ENCODE results near the gene OPN4.

OPN4 gene

GRCh38 chr10:86653379-86653778 lies 968 bp upstream of the OPN4 start:
- FAIRE-seq (no peak), DNase-seq (ENCODE audit: insufficient read length, low spot score) (no peak)
- no peak for TF ChIP-seq CTCF (IDR thresholded peaks at IDR 0.05; ENCODE audit: insufficient read depth, missing control alignments)

- FAIRE-seq (no peak), DNase-seq (ENCODE audit: insufficient read length, low spot score) (no peak)
Measured at GRCh38 chr10:86653987-86654386, 360 bp upstream of the OPN4 start.

GRCh38 chr10:86655173-86655540 lies 810 bp downstream of the OPN4 start:
- TF ChIP-seq CTCF (IDR thresholded peaks at IDR 0.05; ENCODE audit: insufficient read depth, missing control alignments) = no peak
- DNase-seq (ENCODE audit: insufficient read length, low spot score) (no peak), FAIRE-seq (no peak)

More at GRCh38 chr10:86653987-86654386, 360 bp upstream of the OPN4 start:
- TF ChIP-seq CTCF (IDR thresholded peaks at IDR 0.05; ENCODE audit: insufficient read depth, missing control alignments) = no peak

GRCh38 chr10:86655596-86655995 lies 1.2 kb downstream of the OPN4 start:
- no peak for FAIRE-seq
- no peak for TF ChIP-seq CTCF (IDR thresholded peaks at IDR 0.05; ENCODE audit: insufficient read depth, missing control alignments)

GRCh38 chr10:86657011-86657395 lies 2.7 kb downstream of the OPN4 start:
- DNase-seq (ENCODE audit: insufficient read length, low spot score) (no peak), FAIRE-seq (no peak)
- no peak for TF ChIP-seq CTCF (IDR thresholded peaks at IDR 0.05; ENCODE audit: insufficient read depth, missing control alignments)

More at GRCh38 chr10:86655596-86655995, 1.2 kb downstream of the OPN4 start:
- DNase-seq (ENCODE audit: insufficient read length, low spot score) = no peak

- FAIRE-seq = no peak
- no peak for TF ChIP-seq CTCF (IDR thresholded peaks at IDR 0.05; ENCODE audit: insufficient read depth, missing control alignments)
- no peak for DNase-seq (ENCODE audit: insufficient read length, low spot score)
Measured at GRCh38 chr10:86657396-86658011, 3.2 kb downstream of the OPN4 start.

GRCh38 chr10:86658261-86658741 lies 4.0 kb downstream of the OPN4 start:
- no peak for DNase-seq (ENCODE audit: insufficient read length, low spot score)
- no peak for FAIRE-seq
- no peak for TF ChIP-seq CTCF (IDR thresholded peaks at IDR 0.05; ENCODE audit: insufficient read depth, missing control alignments)

Data from D721Med (cell line).